Measurements from ENCODE around the gene MNX1.

DNA sequence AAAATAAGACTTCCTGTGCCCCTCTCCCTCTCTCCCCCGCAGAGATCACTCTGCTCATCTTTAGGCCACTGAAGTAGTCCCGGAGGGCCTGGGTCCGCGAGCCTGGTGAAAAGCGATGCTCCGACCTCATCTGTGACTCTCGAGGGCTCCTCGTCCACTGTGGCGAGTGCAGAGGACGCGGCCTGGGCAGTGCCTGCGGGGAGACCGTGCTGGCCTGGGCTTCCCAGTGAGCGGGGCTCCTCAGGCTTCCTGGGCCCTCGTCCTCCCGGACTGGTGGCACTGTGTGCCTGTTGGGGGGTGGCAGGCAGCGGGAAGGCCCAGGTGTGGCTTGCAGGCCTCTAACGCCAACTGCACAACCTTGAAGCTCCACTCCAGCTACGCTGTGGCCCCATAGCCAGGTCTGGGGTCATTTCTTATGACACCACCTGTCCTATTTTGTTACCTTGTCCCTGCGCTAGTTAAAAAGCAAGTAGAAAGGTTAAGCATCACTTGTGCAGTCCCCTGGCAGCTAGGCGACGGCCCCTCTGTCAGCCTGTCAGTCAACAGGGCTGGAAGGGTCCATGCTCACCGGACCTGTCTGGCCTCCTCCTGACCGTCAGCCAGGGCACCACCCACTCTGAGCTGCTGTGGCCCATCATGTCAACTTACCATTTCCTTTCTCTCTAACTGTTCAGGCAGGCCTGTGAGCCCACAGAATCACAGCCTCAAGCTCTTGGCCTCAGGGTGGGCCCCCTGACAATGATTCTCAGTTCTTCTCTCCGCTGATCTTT, 20.5 kb downstream of the MNX1 start:
- TF ChIP-seq, protein P1, sequence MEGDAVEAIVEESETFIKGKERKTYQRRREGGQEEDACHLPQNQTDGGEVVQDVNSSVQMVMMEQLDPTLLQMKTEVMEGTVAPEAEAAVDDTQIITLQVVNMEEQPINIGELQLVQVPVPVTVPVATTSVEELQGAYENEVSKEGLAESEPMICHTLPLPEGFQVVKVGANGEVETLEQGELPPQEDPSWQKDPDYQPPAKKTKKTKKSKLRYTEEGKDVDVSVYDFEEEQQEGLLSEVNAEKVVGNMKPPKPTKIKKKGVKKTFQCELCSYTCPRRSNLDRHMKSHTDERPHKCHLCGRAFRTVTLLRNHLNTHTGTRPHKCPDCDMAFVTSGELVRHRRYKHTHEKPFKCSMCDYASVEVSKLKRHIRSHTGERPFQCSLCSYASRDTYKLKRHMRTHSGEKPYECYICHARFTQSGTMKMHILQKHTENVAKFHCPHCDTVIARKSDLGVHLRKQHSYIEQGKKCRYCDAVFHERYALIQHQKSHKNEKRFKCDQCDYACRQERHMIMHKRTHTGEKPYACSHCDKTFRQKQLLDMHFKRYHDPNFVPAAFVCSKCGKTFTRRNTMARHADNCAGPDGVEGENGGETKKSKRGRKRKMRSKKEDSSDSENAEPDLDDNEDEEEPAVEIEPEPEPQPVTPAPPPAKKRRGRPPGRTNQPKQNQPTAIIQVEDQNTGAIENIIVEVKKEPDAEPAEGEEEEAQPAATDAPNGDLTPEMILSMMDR (IDR thresholded peaks at IDR 0.05): no peak
- no peak for TF ChIP-seq EP300 (IDR thresholded peaks at IDR 0.05)
- TF ChIP-seq POLR2A (IDR thresholded peaks at IDR 0.05; ENCODE audit: low read depth): no peak
- no peak for TF ChIP-seq POLR2AphosphoS5 (IDR thresholded peaks at IDR 0.05)
